GM19455 (cell line): ENCODE results near the gene EVA1C.
"Not testable (repeated sequence)": the region's sequence is repeated elsewhere in the genome, so short reads cannot be mapped to it uniquely, and the experiment has no call there.

Source experiments
- ATAC-seq: cut with Tn5 transposase; IDR thresholded peaks from one replicate; pipeline ENCODE4 v1.9.1; 2021; ENCODE audit not compliant: unreplicated experiment

EVA1C gene, protein sequence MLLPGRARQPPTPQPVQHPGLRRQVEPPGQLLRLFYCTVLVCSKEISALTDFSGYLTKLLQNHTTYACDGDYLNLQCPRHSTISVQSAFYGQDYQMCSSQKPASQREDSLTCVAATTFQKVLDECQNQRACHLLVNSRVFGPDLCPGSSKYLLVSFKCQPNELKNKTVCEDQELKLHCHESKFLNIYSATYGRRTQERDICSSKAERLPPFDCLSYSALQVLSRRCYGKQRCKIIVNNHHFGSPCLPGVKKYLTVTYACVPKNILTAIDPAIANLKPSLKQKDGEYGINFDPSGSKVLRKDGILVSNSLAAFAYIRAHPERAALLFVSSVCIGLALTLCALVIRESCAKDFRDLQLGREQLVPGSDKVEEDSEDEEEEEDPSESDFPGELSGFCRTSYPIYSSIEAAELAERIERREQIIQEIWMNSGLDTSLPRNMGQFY

DNA sequence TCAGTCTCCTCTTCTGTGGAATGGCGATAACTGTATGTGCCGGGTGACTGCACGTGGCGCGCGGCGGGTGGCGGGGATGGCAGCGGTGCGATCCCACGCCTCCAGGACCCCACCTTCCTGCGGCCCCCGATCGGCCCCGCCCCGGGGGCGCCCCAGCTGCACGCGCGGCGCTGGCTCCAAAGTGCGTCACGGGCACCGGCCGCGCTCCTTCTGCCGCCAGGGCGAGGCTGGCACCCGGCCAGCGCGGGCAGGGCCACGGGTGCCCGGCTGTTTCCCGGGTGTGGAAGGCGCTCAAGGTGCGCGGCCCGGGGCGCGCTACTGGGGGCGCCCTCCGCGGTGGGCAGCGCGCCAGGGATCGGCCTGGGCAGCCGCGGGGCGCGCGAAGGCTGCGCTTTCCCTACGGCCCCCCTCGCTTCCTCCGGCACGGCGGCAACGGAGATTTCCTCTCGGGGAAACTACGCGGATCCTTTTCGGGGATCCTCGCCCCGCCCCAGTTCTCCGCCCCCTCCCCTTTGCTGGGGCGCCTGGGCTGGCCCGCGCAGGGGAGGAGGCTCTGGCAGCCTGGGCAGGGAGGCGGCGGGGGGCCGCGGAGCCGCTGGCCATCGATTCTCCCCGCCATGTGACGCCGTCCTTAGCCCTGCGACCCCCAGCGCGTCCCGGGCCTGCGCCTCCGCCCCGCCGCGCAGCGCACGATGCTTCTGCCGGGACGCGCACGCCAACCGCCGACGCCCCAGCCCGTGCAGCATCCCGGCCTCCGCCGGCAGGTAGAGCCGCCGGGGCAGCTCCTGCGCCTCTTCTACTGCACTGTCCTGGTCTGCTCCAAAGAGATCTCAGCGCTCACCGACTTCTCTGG, at the start of gene EVA1C:
TSS of gene EVA1C (plus strand) at position 545 of the 853 bp plus-strand sequence. CDS start at position 693, 148 bp downstream.
- ATAC-seq: no peak

DNA sequence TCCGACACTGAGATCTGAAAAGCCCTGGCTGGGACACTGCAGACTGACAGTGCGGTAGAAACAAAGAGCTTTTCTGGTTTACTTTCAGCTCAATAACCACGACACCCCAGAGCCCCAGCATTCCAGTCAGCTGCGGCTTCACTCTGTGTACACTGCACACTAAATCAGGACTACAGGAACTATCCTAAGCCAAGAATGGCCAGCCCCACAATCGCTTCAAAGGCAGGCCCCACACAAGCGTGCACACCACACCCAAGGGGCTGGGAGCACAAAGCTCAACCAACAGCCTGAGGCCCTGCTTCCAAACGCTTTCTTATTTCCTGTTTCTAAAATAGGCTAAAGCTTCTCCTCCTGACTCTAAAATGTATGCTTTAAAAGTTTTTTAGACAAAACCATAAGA, 48.1 kb upstream of the EVA1C start:
- ATAC-seq: no peak

DNA sequence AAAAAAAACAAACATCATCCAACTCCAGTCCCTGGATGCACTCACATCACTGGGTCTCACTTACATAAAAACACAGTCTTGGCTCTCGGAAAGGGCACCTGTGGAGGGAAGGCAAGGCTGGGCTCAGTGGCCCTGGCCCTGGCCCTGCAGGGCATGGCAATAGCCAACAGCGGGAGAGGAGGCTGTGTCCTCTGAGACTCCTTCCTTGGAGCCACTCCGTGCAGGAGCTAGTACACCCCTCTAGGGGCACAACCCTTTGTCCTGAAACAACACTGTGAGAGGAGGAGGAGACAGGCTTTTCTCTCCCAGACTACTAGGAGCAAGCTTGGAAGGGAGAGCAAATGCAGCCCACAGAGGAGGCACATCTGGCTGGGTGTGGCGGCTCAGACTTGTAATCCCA, 47.7 kb upstream of the EVA1C start:
- ATAC-seq: no peak

DNA sequence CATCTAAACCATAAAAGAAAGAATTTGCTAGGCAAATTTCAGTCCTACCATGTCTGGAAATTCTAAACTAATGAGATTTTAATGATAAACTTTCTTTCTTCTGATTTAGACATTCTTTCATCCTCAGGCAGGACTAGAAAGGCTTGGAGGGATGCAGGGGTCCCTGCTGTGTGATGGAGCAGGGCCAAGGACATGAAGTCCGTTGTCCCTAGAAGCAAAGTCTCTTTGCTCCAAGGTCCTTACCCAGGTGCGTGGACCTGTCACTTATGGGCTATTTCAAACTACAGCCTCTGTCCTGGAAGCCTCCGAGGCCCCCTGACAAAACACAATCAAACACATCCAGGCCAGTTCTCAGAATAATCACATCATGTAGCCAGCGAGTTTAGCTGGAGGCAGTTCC, 46.3 kb upstream of the EVA1C start:
- ATAC-seq: no peak

DNA sequence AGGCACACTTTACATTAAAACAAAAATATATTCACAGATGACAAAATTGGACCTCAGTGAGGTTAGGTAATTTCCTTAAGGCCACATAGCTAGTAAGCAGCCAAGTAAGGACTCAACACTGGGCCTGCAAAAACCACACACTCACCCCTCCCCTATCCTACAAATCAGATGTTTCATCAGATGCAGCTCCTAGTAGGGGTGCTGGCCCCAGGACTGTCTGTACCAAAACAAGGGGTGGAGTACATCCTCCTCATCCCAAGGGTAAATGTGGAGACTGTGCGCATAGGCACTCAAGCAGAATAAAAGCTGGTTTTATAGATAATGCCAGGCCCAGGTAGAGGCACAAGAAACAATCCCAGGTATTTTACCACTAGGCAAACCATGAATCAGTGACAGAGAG, 45.3 kb upstream of the EVA1C start:
- no peak for ATAC-seq

DNA sequence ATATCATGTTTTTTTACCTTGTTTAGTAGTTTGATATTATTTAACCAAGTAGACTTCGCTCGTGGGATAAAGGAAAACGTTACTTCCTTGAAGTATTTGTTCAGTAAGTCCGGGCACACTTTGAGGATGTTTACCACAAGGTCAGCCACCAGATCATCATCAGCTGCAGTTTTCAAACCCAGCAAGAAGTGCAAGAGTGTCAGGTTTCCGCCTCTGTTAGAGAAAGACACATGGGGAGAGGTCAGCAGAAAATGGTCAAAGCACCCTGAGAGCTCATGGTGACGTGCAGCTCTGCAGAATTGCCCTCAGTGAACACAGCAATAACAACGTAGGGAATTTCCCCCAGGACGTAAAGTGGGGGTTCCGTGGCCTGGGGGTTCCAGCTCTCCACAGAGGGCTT, 44.1 kb upstream of the EVA1C start:
- no peak for ATAC-seq

DNA sequence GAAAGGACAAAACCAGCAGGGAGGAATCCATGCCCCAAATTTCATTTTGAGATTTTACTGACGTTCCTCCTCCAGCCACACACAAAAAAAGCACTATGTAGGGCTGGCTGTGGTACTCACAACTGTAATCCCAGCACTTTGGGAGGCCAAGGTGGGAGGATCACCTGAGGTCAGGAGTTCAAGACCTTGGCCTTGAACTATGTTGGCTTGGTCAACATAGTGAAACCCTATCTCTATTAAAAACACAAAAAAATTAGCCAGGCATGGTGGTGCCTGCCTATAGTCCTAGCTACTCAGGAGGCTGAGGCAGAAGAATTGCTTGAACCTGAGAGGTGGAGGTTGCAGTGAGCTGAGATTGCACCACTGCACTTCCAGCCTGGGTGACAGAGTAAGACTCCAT, 43.5 kb upstream of the EVA1C start:
- not testable (repeated sequence) for ATAC-seq

DNA sequence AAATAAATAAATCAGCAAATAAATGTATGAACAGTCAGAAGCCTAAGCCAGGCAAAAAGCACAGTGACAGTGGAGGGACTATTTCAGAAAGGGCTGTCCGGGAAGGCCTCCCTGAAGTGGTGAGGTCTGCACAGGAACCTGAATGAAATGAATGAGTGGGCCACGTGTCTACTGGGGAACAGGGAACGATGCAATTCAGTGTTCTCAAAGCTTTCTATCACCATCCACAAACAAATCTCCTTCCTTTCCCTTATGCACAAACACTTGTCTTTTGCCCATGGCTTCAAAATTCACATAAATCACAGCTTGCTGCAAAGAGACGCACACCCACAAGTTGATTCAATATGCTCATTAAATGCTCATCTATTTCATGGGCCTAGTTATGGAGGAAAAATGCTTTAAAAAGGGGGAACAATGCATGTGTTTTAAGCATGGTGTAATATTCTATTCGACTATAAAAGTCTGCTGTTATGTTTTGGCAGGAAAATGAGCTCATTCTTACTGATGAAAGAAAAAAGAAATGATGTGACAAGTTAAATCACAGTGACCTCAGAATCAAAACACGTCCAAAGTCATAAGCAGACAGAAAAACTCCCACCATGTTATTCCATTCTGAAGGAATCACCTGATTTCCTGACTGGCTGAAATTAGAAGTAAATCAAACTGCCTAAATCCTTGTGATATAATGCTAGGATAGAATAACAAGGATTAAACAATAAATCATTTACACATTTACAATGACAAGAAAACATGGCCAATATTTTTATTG, 41.3 kb upstream of the EVA1C start:
- ATAC-seq: no peak

DNA sequence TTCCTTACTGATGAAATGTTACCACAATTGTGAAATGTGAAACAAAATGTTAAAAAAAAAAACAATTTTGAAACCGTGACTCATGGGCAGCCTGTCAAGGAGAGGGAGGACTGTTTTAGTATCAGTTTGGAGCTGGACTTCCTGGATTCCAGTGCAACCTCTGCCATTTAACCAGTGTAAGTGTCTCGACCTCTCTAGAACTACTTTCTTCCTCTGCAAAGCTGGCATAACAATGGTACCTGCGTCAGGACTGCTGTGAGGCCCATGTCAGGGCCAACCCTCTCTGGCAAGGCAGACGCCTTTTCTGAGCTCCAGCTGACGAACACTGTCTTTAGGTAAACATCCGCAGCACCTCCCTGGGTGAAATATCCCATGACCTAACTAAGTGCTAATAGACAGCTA, 40.6 kb upstream of the EVA1C start:
- no peak for ATAC-seq

DNA sequence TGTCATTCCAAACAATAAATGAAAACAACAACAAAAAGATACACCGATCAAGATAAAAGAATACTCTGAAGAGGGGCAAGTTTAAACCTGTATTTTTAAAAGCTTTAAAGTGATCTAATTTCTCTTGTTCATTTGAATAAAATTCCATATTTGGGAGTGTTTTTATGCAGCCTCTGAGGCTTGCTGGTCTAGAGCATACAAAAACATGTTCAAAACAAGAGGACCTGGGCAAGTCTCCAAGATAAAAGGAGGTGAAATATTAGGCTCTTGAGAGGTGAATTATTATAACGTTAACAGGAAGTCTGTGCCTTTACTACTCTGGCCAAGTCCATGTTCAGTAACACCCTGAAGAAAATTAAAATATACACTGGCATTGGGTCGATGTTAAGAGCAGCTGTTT, 39.8 kb upstream of the EVA1C start:
- ATAC-seq: no peak

DNA sequence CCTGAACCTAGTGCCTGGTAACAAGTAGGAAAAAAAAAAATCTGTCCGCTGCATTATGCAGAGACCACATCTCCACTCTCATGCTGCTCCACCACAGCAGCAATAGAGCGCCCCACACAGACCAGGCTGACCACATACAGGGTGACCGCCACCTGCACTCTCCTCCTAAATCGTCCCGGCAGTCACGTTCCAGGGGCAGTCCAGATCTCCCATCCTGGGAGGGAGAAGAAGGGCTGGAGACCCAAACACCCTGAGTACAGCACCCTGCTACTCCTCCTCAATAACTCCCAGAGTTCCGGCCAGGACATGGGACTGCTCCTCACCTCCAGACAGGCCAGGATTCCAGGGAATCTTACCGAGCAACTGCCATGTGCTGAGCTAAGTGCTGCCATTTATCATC, 35.0 kb upstream of the EVA1C start:
- ATAC-seq: no peak

DNA sequence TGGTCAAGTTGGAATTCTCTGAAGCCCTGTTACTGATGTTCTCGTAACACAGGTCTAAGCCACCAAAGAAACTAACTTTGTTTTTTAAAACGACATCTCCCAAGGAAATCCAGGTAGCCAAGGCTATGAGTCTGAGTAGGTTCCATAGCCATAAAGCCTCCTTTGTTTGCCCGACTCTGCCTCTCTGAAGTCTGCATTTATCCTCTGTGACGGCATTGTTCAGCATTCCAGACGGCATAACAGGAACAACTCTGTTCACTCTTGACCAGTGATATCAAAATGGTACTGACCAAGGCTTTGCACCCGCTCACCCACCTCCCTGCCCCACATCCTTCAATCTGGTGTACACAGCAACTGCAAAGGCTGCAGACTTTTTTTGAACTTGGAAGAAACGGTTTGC, 34.5 kb upstream of the EVA1C start:
- ATAC-seq: no peak

DNA sequence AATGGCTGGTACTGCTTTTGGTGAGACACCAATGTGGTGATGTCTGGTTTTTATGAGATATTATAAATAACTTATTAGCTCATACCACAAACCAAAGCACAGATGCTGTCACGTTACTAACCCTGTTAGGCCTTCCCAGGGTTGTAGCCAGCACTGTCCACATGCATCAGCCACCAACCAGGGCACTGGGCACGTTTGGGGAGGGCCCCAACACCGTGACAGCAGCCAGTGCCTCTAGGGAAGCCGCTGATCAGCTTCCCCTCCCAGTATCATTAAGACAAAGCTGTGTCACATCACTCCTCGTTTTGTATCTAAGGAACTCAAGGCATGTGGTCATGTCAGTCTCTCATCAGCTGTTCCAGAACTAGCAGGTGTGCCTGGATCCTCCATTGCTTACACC, 33.5 kb upstream of the EVA1C start:
- ATAC-seq: no peak

DNA sequence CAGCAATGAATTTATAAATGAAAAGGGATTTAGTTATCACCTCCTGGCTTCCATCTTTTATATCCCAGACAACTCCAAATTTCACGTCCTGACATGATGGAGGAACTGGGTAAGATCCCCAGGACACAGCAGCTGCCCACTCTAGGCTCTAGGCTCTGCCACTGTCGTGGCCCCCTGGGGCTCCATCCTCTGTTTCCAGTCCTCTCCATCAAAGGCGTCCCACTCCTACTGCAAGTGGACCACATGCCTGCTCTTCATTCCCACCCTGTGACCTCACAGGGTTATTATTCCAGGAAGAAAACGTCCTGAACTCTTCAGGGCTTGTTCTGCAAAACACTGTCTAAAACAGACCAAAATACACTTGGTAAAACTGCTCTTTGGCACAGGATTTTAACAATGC, 31.6 kb upstream of the EVA1C start:
- no peak for ATAC-seq

DNA sequence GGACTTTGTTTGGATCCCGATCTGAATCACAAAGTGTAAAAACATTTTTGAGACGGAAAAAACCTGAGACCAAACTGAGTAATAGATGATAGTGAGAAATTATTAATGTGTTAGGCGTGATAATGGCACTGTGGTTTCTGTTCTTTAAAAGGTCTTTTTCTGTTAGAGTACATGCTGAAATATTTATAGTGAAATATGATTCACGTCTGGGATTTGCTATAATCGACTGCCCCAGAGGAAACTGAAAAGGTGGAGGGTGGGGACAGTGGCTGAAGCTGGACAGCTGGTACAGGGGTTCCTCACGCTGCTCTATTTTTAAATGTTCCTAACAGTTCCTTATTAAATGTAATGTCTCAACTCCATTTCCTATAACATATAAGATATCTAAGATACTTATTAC, 30.9 kb upstream of the EVA1C start:
- ATAC-seq: no peak

DNA sequence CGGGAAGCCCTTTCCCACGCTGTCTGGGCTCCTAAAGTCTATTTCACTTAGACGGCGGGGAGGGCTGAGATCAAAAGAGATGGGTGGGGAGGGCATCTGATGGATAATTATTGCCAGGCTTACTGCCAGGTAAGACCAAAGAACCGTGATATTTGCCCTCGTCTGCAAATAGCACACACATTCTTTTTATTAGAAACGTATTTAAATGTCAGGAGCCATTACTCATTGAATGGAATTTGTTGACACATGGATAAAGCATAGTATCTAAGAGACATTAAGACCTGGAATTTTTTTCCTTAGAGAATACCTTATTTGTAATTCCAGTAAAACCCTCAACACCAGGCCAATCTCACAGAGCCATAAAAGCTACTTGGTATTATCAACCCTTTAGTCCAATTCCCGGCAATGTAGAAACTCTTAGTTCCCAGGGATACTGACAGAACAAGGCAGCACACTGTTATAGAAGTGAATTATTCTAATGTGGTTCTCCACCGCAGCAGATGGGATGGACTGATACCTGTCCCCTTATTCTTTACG, 30.3 kb upstream of the EVA1C start:
- no peak for ATAC-seq

DNA sequence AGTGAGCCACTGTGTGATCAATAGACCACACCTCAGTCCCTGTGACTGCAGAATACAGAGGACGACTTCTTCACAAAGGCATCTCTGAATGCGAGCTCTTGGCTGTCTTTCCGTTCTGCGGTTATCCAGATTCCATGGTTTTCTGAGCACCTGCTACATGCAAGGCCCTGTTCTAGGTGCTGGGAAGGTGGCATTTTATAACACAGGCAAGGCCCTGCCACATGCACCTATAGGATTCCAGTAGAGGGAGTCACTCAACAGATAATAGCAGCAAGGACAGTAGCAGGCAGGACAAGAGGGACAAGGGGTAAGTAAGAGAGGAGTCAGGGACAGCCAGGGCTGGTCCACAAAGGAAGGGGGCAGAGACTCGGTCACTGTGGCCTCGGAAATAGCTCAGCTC, 28.7 kb upstream of the EVA1C start:
- ATAC-seq: no peak

DNA sequence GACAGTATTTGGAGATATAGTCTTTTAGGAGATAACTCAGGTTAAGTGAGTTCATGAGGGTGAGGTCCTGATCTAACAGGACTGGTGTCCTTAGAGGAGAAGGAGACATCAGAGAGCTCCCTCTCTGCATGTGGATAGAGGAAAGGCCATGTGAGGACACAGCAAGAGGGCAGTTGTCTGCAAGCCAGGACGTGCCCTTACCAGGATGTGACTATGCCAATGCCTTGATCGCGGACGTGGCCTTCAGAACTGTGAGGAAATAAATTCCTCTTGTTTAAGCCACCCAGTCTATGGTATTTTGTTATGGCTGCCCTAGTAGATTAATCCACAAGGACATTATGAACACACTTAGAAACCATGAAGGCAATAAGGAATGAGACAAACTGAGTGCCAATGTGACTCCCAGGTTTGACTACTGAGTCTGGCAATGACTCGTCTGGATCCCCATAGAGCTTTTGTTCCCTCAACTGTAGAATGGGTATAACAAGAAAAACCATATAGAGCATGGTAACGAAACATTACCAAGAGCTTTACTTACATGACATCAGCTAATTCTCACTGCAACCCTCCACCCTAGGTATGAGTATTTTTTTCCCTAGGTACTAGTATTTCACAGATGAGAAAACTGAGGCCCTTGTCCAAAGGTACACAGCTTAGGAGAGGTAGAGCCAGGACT, 26.2 kb upstream of the EVA1C start:
- no peak for ATAC-seq

DNA sequence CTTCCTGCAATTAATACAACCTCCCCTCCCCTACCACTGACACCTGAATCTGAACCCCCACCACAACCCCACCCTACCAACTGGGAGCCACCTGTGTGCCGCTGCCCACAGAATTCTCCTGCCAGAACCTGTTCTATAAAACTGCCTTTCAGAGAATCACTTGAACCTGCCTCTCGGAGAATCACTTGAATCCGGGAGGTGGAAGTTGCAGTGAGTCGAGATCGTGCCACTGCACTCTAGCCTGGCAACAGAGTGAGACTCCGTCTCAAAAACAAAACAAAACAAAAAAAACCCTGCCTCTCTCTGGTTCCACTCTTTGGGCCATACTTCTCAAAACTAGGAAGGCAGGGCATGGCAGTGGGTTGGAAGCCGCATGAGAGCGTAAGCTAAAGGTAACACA, 25.4 kb upstream of the EVA1C start:
- ATAC-seq: no peak

DNA sequence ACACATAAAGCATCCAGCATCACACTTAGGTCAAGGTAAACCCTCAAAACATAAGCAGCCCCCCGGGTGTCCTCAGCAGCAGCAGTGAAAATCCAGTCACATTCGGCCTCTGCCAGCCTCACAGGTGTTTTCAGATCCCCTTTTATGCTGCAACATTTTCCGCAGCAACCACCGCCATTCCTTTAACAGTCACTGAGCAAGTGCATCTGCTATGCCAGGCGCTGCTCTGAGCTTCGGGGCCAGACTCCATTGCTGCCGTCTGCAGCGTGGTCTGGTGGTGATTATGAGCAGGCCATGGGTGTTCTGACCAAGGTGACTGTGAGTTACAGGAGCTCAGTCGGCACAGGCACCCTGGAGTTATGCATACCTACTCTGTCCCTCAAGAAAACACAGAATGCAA, 24.2 kb upstream of the EVA1C start:
- no peak for ATAC-seq
